HS-27A (cell line): ENCODE measurements around the gene ICE1.
"Not testable (repeated sequence)": the region's sequence is repeated elsewhere in the genome, so short reads cannot be mapped to it uniquely, and the experiment has no call there.

Experiments
- DNase-seq: peaks from one replicate; pipeline ENCODE4 v3.0.0-alpha.2; 2012; ENCODE audit warnings: low read depth, missing footprints

Gene ICE1, protein sequence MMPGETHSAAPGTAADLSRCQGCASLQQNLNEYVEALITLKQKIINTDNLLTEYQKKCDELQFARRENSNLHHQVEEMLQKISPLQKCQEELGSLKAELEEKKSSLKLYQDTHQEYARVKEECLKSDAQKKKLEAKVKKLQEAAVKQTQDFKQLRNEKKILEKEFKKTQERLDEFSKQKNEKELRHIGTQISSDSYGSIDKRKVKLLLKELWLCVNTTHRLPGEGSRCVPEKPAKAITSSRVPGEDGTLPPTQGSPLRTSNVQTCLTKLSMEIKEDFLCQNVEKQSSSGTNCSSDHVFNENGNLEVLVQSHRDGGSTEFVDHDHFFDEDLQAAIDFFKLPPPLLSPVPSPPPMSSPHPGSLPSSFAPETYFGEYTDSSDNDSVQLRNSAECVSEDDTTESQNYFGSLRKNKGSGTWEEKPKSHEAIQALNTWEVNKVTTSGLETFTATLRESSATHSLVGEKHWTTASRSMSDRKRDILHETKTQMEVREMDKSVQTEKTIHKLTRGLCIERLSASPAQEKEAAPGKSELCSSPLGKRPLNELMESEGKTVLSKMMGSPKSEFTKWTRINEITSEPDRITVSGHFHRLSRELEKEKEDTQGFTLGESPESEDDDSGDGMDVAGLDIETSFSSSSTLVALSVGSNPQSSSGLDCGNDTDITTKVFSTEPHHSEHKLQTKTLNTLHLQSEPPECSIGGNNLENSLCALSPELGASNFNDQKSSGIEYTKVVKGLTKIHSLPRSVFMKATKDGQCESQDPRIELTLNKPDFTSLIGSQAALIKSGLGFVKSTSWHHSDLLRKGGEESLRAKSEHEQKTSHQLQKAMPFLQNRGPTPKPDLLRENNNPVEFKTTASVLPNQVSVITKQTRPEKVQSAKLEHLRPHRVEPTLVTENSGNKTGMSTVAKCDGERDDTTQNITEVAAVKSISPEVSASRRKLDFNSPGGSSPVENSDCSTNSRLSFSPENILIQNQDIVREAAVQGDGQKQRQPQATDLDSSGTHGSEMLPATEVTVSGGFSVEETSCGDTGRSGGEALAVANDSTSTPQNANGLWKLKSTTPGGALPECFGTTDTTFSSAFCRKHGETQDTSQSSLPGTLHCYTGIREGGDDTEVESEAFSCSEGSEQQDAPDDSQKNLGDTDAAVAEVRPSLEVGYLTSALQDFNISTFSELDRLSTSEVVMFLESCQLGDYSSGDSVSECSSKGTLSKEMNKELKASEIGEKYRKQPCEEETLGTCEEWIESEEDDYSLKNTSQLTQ (N-terminal part only)

DNA sequence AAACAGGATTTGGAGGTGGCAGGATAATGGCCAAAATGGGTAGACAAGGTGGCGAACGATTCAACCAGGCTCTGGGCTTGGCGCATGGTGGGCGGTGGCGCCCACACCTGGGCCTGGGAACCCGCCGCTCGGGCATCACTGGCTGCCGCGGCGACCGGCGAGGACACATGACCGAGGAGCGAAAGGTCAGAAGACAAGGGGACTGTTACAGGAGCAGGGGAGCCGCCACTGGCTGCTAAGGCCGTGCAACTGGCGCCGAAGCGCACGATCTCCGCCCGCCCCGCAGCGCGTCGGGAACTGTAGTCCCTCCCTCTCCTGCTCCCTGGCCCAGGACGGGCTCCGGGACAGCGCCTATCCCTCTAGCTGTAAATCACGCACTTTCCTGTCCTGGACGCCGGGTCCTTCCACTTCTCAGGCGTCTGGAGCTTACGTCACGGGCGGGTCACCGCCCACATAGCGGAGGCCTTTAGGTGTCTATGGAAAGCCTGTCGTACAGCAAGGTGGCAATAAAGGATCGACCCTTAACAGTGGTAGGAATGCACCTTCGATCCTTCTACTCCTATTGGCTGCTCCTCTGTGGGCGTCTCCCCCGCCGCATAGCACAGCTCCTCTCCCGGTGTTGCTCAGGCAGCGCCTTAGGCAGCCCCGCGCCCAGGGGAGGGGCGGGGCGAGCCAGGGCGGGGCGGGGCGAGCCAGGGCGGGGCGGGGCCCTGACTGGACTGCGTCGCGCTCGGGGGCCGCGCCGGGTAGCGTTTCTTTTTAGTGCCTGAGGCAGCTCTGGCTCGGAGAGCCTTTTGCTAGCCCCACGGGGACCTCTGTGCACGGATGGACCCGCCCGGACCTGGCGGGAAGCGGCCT, at the start of gene ICE1:
ICE1 (plus strand) TSS at position 717 of the 858 bp plus-strand sequence. CDS start 239 bp downstream, outside the sequence.
- DNase-seq: peak; percentile 97

DNA sequence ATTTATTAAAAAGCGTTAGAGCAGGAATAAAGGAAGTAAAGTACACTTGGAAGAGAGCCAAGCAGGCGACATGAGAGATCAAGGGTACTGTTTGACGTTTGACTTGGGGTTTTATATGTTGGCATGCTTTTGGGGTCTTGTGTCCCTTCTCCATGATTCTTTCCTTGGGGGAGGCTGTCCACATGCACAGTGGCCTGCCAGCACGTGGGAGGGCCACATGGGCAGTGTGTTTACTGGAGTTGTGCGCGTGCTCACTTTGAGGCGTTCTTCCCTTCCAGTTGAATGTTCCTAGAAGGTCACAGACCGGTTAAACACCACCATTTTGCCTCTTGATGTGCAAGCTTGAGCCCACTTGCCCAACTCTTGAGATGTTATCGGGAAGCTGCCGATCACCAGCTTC, 49.5 kb upstream of the ICE1 start:
- DNase-seq: no peak

DNA sequence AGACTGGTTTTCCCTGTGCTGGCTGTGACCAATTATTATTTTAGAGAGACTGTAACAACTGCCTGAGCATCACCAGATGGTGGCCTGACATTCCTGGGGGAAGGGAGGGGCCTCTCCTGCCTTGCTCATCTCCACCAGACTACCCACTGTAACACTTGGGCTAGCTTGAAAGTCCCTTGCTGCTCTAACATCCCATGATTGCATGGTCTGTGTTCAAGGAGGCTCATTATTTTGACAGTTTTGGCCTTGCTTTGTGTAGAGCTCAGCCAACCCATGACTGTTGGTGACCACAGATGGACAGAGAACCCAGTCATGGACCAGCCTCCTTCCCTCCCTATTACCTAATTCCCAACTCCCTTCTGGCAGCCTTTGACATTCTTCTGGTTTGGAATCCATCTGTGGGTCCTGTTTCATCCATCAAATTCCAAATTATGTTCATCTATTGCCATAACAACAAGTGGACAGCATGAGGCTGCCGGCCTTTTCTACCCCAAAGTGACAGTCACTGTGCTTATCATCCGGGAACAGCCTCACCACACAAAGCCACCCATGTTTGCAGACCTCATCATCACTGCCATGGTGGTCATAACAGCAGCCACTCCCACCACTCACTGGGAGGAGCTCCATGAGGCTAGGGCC, 49.0 kb upstream of the ICE1 start:
- DNase-seq: no peak

DNA sequence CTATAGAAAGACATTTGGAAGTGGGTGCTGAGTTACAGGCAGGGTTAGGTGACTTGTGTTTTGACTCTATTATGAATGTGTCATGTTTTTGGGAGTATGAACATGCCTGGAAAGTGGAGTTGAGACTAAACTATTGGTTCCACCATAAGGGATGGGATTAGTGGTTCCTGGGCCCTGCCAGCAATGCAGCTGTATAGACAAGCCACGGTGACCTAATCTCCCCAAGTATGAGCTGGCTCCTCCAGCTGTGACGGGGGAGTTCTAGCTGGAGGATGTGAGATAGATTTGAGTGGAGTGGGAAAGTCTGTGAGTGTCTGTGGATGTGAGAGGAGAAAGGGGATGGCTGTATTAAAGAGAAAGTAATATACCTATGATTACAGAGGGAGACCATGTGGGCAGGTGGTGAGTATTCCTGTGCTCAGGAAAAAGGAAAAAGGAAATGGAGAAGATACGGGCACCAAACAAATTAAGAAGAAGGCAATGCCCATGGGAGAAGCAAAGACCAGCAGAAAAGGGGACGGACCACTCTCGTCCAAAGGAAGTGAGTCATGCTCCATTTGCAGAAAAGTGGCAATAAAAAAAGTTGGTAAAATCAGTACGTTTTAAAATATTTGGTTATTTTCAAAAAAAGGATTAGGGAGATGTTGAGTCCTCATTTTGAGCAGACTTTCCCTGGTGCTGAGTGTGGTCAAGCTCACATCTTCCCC, 48.3 kb upstream of the ICE1 start:
- DNase-seq: peak; percentile 82

DNA sequence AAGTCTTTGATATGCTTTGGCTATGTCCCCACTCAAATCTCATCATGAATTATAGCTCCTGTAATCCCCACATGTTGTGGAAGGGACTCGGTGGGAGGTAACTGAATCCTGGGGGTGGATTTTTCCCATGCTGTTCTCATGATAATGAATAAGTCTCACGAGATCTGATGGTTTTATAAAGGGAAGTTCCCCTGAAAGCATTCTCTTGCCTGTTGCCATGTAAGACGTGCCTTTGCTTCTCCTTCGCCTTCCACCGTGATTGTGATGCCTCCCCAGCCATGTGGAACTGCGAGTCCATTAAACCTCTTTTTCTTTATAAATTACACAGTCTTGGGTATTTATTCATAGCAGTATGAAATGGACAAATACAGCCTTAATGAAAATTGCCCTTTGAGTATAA, 44.7 kb upstream of the ICE1 start:
- DNase-seq: no peak

DNA sequence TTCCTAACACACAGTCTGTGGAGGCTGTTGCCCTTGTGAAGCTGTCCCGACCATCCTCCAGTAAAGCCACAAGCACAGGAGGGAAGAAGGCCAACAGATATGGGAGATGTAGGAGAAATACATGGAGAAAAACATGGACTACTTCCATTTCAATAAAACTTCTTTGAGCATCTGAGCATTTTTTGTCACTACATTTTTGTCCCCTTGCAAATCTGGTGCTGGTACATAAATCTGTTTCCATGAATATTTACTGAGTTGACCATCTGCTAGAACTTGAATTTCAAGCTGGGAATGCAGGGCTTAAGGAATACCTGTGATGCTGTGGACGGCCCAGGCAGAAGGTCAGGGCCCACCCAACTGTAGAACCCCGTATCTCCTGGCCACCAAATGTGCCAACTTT, 43.9 kb upstream of the ICE1 start:
- DNase-seq: no peak

DNA sequence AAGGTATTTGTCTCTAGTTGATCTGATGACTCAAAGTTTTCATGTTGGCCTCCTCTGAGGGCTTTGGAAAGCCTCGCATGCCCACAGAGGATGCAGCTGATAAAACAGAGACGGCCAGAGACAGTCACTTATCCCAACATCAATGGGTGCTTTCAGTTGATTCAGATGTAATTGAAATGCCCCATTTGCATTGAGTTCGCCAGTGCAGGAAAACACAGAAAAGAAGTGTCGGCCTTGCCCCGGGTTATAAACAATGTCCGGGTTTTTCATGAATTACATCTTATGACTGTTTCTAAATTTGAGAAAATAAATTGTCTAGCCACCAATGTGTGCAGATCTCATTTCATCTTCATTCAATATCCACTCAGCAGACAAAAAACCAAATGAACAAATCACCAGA, 42.2 kb upstream of the ICE1 start:
- DNase-seq: no peak

DNA sequence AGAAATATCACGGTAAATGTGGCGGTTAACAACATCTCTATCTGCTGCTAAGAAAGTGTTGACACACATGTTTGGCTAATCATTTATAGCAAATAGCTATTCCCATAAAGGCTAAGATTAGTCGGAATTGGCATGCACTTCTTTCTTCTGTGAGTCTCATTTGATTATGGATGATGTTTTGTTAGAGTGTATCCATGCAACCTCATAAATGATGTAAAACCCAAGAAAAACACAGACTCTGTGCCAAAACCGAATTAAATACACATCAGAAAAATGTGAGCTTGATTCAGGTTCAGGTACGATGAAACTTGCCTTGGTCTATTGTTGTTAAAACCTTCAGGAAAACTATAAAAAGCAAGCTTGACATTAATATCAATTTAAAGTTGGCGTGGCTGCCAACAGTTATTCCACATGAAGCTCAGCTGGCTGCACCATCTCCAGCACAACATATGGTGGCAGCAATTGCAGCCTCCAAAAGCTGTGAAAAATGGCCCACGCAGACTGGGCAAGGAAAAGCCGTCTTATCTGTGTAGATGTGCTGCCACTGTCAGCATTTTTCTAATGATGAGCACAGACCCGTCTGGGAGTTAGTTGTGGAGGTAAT, 41.1 kb upstream of the ICE1 start:
- DNase-seq: no peak

DNA sequence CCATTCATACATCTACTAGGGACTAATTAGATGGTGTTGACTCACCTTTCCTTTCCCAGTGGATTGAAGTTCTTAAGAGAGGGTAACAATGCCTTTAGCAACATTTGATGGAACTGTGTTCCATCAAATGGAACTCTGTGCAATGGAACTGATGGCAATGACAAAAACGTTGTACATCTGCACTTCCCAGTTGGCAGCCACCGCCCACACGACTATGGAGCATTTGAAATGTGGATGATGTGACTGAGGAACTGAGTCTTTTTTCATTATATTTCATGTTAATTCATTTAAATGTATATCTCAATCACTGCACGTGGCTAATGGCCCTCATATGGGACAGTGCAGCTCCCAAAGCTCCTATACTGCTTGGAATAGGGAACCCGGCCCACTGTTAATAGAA, 39.0 kb upstream of the ICE1 start:
- DNase-seq: no peak

DNA sequence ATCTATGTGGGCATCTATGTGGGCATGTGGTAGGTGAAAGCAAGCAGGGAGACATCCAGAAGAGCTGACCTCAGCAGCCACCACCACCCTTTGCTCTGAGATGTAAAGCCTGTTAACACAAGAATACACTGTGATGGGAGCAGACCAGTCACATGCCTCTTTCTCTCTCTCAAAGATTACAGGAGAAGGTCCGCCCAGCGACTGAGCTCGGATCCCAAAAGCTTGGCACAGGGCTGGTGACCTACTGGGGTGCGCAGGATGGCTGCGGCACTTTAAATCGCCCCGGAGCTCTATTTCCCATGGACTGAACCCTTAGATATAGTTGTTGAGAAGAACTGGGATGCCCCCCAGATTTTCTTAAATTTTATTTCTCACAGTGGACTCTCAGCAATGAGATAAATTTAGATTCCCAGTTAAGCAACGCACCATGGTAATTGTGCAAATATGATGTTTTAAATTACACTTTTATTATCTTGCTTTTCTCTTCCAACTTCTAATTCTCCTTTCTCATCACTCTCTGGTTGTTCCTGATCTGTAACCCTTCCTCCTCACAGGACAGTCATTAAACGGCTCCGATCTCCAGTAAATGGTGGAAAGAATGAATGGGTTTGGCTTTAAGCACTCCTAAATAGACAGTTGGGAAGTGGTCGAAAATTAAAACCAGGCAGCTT, 37.7 kb upstream of the ICE1 start:
- DNase-seq: no peak

DNA sequence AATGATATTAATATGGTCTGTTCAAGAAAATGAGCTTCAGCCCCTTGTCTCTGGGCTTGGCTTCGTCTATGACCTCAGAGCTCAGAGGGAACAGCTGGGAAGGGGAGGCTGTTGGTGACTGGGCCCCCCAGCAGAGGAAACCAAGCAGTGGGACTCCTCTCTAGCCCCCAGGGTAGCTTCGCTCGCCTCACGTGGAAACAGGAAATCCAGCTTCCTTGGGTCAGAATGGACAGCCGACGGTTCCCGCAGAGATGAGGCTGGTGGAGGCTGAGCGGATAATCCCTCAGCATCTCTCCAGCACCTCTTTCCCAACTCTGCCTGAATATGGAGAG, 37.2 kb upstream of the ICE1 start:
- DNase-seq: no peak

DNA sequence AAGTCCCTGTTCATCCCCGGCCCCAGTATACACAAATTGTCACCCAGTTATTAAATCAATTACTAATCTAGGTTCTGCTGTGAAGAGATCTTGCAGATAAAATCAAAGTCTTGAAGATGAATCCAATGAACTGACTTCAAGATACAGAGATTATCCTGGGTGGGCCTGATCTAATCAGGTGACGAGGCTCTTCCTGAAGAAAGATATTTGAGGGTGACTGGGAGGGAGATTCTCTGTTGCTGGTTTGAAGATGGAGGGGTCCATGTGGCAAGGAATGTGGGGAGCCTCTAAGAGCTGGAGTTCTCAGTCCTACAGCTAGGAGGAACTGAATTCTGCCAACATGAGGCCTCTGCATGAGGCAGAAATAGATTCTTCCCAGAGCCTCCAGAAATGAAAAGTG, 36.1 kb upstream of the ICE1 start:
- DNase-seq: no peak

DNA sequence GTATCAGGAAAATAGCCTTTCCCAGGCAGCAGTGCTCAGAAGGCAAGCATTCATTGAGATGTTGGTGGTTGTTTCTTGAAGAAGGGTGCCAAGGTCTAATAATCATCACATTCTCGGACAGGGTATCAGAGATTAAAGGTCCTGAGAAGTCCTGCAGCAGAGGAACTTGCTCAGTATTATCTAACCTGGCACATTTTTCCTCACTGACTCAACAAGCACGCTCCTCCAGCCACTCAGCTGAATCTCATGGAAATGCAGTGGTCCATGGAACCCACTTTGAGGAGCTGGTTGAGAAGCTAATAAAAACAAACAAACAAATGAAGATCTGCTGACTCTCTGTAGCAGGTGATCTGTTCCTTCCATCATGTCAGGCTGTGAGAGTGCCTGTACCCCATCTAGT, 35.3 kb upstream of the ICE1 start:
- no peak for DNase-seq

DNA sequence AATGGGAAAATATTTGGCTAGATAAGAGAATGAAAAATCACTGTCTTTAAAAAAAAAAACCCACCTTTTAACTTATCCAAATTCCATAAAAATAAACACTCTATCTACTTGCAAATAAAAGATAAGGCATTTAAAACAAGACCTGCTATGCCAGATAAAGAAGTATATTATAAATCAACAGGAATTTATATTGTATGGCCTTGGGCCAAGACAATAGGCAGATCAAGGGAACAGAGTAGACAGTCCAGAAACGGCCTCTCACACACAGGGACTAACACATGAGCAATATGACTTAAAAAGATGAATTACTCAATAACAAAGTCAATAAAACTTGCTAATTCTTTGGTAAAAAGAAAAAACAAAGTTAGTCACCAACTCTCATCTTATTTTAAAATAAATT, 34.7 kb upstream of the ICE1 start:
- DNase-seq: no peak

DNA sequence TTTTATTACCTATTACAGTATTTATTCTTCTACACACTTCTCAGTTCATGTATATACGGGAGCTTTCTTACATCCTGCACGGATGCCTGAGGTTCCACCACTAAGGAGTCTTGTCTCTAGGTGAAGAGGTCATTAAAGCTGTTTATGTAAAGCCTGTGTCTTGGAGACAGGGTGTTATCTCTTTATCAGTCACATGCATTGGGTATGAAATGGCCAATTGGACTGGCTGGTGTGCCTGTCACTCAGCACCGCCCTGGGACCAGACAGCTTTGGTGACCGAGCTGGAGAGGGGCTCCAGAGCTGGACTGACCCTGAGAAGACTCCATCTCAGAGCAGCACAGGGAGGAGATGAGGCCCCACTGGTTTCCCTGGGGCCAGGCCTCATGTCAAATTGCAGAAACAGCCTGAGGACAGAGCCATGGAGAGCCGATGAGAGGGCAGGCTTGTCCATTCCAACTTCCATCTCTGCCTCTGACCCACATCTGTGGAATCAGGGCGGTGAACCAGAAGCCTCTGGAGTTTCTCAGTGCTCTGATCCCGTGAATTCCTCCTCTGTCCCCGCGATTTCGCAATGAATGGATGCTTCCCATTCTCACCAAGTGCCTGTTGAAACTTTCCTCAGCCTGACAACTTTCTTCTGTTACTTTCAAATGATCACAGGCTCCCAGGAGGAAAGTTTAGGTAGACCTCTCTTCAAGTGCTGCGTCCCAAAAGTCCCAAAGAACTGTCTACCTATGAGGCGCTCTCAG, 32.2 kb upstream of the ICE1 start:
- DNase-seq: not testable (repeated sequence)

DNA sequence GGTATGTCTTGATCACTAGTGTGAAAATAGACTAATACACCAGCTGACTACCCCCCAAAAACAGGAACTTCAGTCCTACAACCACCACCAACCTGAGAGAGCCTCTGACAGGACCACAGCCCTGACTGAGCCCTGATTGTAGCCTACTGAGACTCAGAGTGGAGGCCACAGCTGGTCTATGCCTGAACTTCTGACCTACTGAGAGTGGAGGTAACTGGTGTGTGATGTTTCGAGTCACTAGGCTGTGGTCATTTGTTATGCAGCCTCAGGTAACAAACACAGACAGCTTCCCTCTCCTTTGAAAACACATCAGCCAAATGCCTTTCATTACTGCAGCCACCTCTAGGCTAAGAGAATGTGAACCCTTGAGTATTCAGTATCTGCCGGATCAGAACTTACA, 30.0 kb upstream of the ICE1 start:
- not testable (repeated sequence) for DNase-seq

DNA sequence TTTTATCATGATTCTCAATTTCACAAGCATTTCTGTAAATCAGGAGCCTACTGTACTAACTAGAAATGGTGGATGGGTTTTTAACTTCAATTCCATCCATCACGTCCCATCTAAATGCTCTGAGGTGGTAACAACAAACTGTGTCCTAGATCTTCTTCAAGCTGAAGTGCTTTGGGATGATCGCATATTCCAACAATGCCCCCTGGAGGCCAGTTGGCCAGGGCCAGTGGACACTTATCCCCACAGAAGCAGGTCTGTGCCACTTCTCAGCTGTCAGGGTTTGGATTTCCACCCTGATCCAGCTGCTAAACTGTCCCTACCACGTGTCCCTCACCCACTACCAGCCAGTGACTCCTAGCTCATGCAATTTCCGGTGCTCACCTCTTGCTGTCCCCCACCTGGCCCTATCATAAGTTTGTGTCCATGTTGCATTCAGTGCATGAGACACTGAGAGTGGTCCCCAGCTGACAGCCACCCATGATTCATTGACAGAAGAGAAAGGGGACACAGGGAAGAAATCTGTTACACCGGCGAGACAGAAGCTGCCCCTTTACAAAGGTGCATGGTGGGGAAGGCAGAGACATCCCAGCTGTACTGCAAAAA, 28.0 kb upstream of the ICE1 start:
- DNase-seq: not testable (repeated sequence)

DNA sequence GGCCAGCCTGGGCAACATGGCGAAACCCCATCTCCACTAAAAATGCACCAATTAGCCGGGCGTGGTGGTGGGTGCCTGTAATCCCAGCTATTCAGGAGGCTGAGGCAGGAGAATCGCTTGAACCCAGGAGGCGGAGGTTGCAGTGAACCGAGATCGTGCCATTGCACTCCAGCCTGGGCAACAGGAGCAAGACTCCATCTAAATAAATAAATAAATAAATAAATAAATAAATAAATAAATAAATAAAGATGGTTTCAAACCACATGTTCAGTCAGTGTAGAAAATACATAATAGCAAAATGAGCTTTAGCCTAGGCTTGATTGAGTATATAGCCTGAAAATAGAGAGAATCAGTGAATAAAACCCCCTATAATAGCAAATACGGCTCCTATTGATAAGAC, 27.4 kb upstream of the ICE1 start:
- not testable (repeated sequence) for DNase-seq
